ENCODE measurements around the gene MOSPD3.
A peak's percentile ranks its signal among the peaks of the same experiment; 100 is the strongest.
"Not testable (repeated sequence)": the region's sequence is repeated elsewhere in the genome, so short reads cannot be mapped to it uniquely, and the experiment has no call there.

Gene MOSPD3, protein sequence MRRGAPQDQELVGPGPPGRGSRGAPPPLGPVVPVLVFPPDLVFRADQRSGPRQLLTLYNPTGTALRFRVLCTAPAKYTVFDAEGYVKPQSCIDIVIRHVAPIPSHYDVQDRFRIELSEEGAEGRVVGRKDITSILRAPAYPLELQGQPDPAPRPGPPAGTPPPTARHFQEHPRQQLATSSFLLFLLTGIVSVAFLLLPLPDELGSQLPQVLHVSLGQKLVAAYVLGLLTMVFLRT
- long read RNA-seq, transcript MOSPD3-203 (5 exons, 1,191 nt) = major isoform, 16 of 31 reads
- long read RNA-seq, partial matches to known transcripts = 2 of 31 reads
- long read RNA-seq, other reads (novel, unspliced or antisense) = 7 of 31 reads

DNA sequence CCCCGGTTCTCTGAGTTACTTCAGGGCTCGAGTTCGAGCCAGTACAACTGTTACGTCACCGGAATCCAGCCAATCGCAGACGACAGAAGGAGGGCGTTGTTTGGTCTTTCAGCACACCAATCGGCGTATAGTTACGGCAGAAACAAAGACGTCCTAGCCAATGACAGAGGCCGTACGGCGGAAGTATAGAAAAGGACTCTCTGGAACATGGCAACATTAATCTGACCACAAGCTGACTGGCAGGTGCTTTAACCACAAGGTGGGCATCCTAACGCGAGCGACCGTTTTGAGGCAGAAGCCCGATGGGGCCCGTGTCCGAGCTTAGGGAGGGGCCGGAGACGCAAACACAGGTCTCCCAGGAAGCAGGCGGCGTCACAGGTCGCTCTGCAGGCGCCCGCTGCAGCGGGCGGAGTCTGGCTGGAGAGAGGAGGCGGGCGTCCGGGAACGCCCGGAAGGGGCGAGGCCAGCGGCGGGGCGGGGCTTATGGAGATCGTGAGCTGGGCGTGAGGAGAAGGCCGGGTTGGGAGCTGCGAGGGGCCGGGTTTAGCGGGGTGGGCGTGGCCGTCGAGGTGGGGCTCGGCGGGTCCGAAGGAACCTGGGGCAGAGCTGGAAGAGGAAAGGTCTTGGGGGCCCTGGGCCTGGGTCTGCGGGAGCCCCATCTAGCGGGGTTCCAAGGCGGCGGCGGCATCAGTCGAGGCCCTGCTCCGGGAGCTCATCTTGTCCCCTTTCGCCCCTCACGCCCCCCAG, at the start of gene MOSPD3:
TSS of gene MOSPD3 (plus strand) at position 558 of the 747 bp plus-strand sequence. CDS start 252 bp downstream, outside the sequence.
- Histone ChIP-seq H3K27ac (replicated peaks) (peak within 1 kb of the TSS; percentile 93), H3K27me3 (ENCODE audit: insufficient read depth, poor library complexity, severe bottlenecking) (no peaks in the 10 kb centered on the region), H3K4me3 (replicated peaks; ENCODE audit: insufficient read depth, low read length) (peak within 1 kb of the TSS; percentile 83)
- TF ChIP-seq, protein P1, sequence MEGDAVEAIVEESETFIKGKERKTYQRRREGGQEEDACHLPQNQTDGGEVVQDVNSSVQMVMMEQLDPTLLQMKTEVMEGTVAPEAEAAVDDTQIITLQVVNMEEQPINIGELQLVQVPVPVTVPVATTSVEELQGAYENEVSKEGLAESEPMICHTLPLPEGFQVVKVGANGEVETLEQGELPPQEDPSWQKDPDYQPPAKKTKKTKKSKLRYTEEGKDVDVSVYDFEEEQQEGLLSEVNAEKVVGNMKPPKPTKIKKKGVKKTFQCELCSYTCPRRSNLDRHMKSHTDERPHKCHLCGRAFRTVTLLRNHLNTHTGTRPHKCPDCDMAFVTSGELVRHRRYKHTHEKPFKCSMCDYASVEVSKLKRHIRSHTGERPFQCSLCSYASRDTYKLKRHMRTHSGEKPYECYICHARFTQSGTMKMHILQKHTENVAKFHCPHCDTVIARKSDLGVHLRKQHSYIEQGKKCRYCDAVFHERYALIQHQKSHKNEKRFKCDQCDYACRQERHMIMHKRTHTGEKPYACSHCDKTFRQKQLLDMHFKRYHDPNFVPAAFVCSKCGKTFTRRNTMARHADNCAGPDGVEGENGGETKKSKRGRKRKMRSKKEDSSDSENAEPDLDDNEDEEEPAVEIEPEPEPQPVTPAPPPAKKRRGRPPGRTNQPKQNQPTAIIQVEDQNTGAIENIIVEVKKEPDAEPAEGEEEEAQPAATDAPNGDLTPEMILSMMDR (IDR thresholded peaks at IDR 0.05; ENCODE audit: insufficient read depth, low read length) = no peak
- TF ChIP-seq GABPA (IDR thresholded peaks at IDR 0.05; ENCODE audit: low read depth) = peak; percentile 36
- TF ChIP-seq, protein P2, sequence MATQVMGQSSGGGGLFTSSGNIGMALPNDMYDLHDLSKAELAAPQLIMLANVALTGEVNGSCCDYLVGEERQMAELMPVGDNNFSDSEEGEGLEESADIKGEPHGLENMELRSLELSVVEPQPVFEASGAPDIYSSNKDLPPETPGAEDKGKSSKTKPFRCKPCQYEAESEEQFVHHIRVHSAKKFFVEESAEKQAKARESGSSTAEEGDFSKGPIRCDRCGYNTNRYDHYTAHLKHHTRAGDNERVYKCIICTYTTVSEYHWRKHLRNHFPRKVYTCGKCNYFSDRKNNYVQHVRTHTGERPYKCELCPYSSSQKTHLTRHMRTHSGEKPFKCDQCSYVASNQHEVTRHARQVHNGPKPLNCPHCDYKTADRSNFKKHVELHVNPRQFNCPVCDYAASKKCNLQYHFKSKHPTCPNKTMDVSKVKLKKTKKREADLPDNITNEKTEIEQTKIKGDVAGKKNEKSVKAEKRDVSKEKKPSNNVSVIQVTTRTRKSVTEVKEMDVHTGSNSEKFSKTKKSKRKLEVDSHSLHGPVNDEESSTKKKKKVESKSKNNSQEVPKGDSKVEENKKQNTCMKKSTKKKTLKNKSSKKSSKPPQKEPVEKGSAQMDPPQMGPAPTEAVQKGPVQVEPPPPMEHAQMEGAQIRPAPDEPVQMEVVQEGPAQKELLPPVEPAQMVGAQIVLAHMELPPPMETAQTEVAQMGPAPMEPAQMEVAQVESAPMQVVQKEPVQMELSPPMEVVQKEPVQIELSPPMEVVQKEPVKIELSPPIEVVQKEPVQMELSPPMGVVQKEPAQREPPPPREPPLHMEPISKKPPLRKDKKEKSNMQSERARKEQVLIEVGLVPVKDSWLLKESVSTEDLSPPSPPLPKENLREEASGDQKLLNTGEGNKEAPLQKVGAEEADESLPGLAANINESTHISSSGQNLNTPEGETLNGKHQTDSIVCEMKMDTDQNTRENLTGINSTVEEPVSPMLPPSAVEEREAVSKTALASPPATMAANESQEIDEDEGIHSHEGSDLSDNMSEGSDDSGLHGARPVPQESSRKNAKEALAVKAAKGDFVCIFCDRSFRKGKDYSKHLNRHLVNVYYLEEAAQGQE (IDR thresholded peaks at IDR 0.05; ENCODE audit: insufficient replicate concordance, low read depth) = peak; percentile 25
- peak; percentile 86 for TF ChIP-seq POLR2AphosphoS5 (IDR thresholded peaks at IDR 0.05; ENCODE audit: low read depth)
- no peak for TF ChIP-seq SPI1 (IDR thresholded peaks at IDR 0.05; ENCODE audit: borderline replicate concordance, low read depth)
- peak; percentile 98 to 99 for DNase-seq (ENCODE audit: low read depth in 1 of 2, low spot score in 1 of 2)

DNA sequence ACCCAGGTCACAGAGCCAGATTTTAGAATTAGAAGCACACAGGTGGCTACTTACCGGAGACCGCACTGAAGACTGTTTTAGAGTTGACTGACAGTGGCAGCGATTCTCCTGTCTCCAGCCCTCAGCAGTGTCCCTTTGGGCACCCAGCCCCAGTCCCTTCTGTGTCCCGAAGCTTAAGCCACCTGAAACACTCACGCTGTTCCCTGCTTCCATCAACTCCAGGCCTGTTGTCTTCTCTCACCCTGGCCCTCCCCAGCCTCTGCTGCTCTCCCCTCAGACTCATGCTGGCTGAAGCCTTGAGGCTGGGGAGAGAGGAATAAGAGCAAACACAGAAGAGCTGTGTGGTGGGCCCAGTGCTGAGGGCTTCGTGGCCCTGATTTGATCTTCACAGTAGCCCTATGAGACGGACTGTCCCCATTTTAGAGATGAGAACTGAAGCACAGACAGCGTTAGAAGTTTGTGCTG, 49.2 kb upstream of the MOSPD3 start:
- Histone ChIP-seq H3K4me3 (replicated peaks; ENCODE audit: insufficient read depth, low read length) (no peak overlapping the region), H3K27ac (replicated peaks) (no peak overlapping the region), H3K27me3 (ENCODE audit: insufficient read depth, poor library complexity, severe bottlenecking) (no peaks in the 10 kb centered on the region)
- TF ChIP-seq, protein P2 (IDR thresholded peaks at IDR 0.05; ENCODE audit: insufficient replicate concordance, low read depth) = no peak
- no peak for DNase-seq (ENCODE audit: low read depth in 1 of 2, low spot score in 1 of 2)

DNA sequence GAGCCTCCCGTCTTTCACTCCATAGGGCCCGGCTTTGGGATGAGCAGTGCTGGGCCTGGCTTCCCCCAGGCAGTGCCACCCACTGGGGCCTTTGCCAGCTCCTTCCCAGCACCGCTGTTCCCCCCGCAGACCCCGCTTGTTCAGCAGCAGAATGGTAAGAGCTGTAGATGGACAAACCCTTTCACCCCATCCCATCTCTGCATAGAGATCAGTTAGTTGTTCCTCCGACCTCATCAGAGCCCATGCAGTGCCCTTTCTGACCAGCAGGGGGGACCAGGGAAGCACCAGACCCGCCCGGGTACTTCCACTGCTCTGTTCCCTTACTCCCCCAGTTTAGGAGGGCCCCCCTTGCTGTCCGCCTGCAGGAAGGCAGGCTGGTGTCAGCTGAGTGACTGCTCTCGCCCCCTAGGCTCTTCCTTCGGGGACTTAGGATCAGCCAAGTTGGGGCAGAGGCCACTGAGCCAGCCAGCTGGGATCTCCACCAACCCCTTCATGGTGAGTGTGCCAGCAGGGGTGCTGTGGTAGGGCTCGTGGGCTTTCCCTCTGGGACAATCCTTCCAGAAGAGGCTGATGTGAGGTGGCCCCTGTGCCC, 48.4 kb upstream of the MOSPD3 start:
- no peak overlapping the region for H3K4me3 ChIP-seq (replicated peaks; ENCODE audit: insufficient read depth, low read length)
- H3K27me3 ChIP-seq (ENCODE audit: insufficient read depth, poor library complexity, severe bottlenecking) = no peaks in the 10 kb centered on the region
- H3K27ac ChIP-seq (replicated peaks) = no peak overlapping the region
- DNase-seq (ENCODE audit: low read depth in 1 of 2, low spot score in 1 of 2) = peak; percentile 68 to 77
- TF ChIP-seq SPI1 (IDR thresholded peaks at IDR 0.05; ENCODE audit: borderline replicate concordance, low read depth) = no peak
- TF ChIP-seq, protein P2 (IDR thresholded peaks at IDR 0.05; ENCODE audit: insufficient replicate concordance, low read depth) = no peak
- no peak for TF ChIP-seq POLR2AphosphoS5 (IDR thresholded peaks at IDR 0.05; ENCODE audit: low read depth)
- TF ChIP-seq, protein P1 (IDR thresholded peaks at IDR 0.05; ENCODE audit: insufficient read depth, low read length) = peak; percentile 95
- TF ChIP-seq GABPA (IDR thresholded peaks at IDR 0.05; ENCODE audit: low read depth) = no peak

DNA sequence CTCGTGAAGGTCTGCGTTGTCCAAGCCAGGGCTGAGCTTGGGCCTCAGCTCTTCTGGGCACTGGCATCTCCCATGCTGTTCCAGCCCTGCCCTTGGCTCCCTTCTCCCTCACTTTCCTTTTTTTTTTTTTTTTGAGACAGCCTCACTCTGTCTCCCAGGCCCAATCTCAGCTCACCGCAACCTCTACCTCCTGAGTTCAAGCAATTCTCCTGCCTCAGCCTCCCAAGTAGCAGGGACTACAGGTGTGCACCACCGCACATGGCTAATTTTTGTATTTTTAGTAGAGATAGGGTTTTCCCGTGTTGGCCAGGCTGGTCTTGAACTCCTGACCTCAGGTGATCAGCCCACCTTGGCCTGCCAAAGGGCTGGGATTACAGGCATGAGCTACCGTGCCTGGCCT, 47.9 kb upstream of the MOSPD3 start:
- not testable (repeated sequence) for H3K4me3 ChIP-seq (replicated peaks; ENCODE audit: insufficient read depth, low read length); H3K27me3 ChIP-seq (ENCODE audit: insufficient read depth, poor library complexity, severe bottlenecking); H3K27ac ChIP-seq (replicated peaks); DNase-seq (ENCODE audit: low read depth in 1 of 2, low spot score in 1 of 2)
